ENCODE results near the gene ZCCHC8.
"Not testable (repeated sequence)": the region's sequence is repeated elsewhere in the genome, so short reads cannot be mapped to it uniquely, and the experiment has no call there.

Gene ZCCHC8

DNA sequence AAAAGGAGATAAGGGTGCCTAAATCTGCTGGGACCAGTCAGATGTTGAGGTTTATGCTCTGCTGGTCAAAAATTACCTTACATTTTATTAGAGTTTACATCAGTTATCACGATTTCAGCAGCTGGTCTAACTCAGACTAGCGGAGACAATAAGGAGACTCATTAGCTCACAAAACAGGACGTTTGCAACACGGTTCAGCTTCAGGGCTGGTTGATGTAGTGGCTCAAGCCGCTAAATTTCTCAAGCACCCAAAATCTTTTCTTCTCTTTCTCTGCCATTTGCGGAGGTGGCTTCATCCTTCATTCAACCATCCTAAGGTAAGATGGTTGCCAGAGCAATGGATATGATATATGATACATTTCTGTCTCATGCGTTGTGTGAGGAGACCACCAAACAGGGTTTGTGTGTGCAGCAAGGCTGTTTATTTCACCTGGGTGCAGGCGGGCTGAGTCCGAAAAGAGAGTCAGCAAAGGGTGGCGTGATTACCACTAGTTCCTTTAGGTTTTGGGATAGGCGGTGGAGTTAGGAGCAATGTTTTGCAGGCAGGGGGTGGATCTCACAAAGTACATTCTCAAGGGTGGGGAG lies 47.9 kb downstream of the ZCCHC8 start:
- Mint-ChIP-seq H3K4me1 (ENCODE audit: low read depth) (peaks cover 20% of the 10 kb centered on the region), H3K36me3 (ENCODE audit: low read depth) (peaks cover 5% of the 10 kb centered on the region), H3K27ac (no peak overlapping the region), H3K9me3 (no peaks in the 10 kb centered on the region), H3K4me3 (no peak overlapping the region), H3K27me3 (no peaks in the 10 kb centered on the region)
- intact Hi-C loops (cut with micrococcal nuclease): no loop called here

- no peaks in the 10 kb centered on the region for H3K27me3 Mint-ChIP-seq
- no peaks in the 10 kb centered on the region for H3K9me3 Mint-ChIP-seq
- peaks cover 5% of the 10 kb centered on the region for H3K36me3 Mint-ChIP-seq (ENCODE audit: low read depth)
- peaks cover 16% of the 10 kb centered on the region for H3K4me1 Mint-ChIP-seq (ENCODE audit: low read depth)
- no peak overlapping the region for H3K27ac Mint-ChIP-seq
- intact Hi-C loops (cut with micrococcal nuclease): no loop called here
- H3K4me3 Mint-ChIP-seq: no peak overlapping the region
Measured at GRCh38 chr12:122449317-122449716, 51.4 kb downstream of the ZCCHC8 start.

DNA sequence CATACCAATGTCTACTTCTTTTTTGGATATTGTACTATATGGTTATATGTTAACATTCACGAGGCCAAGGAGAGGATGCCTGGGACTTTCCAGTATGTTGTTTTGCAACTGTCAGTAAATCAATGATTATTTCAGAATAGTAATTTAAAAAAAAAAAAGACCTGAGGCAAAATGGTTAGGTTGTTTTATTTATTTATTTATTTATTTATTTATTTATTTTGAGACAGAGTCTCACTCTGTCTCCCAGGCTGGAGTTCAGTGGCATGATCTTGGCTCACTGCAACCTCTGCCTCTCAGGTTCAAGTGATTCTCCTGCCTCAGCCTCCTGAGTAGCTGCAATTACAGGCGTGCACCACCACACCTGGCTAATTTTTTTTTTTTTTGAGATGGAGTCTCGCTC lies 52.9 kb downstream of the ZCCHC8 start:
- H3K27me3 Mint-ChIP-seq; H3K36me3 Mint-ChIP-seq (ENCODE audit: low read depth); H3K27ac Mint-ChIP-seq; H3K9me3 Mint-ChIP-seq; H3K4me3 Mint-ChIP-seq; intact Hi-C loops (cut with micrococcal nuclease); H3K4me1 Mint-ChIP-seq (ENCODE audit: low read depth): not testable (repeated sequence)

DNA sequence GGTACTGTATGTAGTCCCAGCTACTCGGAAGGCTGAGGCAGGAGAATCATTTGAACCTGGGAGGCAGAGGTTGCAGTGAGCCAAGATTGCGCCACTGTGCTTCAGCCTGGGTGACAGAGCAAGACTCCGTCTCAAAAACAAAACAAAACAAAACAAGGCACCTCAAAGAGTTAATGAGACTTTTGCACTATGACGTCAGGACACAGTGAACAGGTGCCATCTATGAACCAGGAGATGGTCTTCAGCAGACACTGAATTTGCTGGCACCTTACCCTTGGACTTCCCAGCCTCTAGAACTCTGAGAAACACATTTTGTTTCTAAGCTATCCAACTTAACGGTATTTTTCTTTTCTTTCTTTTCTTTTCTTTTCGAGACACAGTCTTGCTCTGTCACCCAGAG lies 54.3 kb downstream of the ZCCHC8 start:
- H3K36me3 Mint-ChIP-seq (ENCODE audit: low read depth); intact Hi-C loops (cut with micrococcal nuclease); H3K4me1 Mint-ChIP-seq (ENCODE audit: low read depth); H3K27ac Mint-ChIP-seq; H3K27me3 Mint-ChIP-seq; H3K4me3 Mint-ChIP-seq; H3K9me3 Mint-ChIP-seq: not testable (repeated sequence)

- H3K4me3 Mint-ChIP-seq; H3K9me3 Mint-ChIP-seq; H3K27ac Mint-ChIP-seq; H3K27me3 Mint-ChIP-seq; H3K36me3 Mint-ChIP-seq (ENCODE audit: low read depth); H3K4me1 Mint-ChIP-seq (ENCODE audit: low read depth); intact Hi-C loops (cut with micrococcal nuclease): not testable (repeated sequence)
Measured at GRCh38 chr12:122444071-122444470, 56.7 kb downstream of the ZCCHC8 start.

GRCh38 chr12:122438822-122439221 lies 61.9 kb downstream of the ZCCHC8 start:
- intact Hi-C loops (cut with micrococcal nuclease); H3K27me3 Mint-ChIP-seq; H3K36me3 Mint-ChIP-seq (ENCODE audit: low read depth); H3K27ac Mint-ChIP-seq; H3K4me3 Mint-ChIP-seq; H3K4me1 Mint-ChIP-seq (ENCODE audit: low read depth); H3K9me3 Mint-ChIP-seq: not testable (repeated sequence)

DNA sequence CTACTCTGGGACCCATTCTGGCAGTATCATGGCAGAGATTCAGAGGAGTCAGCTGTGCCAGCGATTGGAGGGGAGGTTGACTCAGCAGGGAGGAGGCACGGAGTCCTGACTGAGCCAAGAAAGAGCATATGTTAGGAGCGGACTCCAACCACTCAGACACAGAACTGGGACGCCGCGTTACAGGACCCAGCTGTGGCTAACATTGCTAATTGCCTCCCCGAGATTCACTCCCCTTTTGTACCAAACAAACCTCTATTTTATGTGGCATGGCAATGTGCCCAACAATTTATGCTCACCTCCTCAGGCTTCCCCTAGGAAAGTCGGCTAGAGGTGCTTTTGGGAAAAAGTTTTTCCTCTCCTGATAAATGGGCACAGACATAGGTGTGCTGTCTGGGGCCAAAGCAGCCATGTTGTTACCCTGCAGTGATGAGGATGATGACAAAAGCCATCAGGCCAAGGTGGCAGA lies 63.0 kb downstream of the ZCCHC8 start:
- intact Hi-C loops (cut with micrococcal nuclease): no loop called here
- Mint-ChIP-seq H3K27me3 (peaks cover 1% of the 10 kb centered on the region), H3K4me1 (ENCODE audit: low read depth) (no peaks in the 10 kb centered on the region), H3K36me3 (ENCODE audit: low read depth) (no peaks in the 10 kb centered on the region), H3K27ac (no peak overlapping the region), H3K9me3 (no peaks in the 10 kb centered on the region), H3K4me3 (no peak overlapping the region)

- no peak overlapping the region for H3K4me3 Mint-ChIP-seq
- intact Hi-C loops (cut with micrococcal nuclease): no loop called here
- H3K36me3 Mint-ChIP-seq (ENCODE audit: low read depth): no peaks in the 10 kb centered on the region
- no peaks in the 10 kb centered on the region for H3K9me3 Mint-ChIP-seq
- peaks cover 1% of the 10 kb centered on the region for H3K27me3 Mint-ChIP-seq
- no peak overlapping the region for H3K27ac Mint-ChIP-seq
- no peaks in the 10 kb centered on the region for H3K4me1 Mint-ChIP-seq (ENCODE audit: low read depth)
Measured at GRCh38 chr12:122435186-122435585, 65.5 kb downstream of the ZCCHC8 start.

DNA sequence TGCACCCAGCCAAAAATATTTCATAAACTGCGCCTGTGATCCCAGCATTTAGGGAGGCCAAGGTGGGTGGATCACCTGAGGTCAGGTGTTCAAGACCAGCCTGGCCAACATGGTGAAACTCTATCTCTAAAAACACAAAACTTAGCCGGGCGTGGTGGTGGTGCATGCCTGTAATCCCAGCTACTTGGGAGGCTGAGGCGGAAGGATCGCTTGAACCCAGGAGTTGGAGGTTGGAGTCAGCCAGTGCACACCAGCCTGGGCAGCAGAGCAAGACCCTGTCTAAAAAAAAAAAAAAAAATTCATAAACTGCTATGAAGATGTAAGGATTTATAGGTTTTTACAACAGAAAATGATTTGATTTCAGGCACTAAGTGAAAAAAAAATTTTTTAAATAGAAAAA lies 71.7 kb downstream of the ZCCHC8 start:
- H3K27me3 Mint-ChIP-seq; H3K4me3 Mint-ChIP-seq; H3K27ac Mint-ChIP-seq; H3K4me1 Mint-ChIP-seq (ENCODE audit: low read depth); H3K9me3 Mint-ChIP-seq; H3K36me3 Mint-ChIP-seq (ENCODE audit: low read depth); intact Hi-C loops (cut with micrococcal nuclease): not testable (repeated sequence)

GRCh38 chr12:122427403-122427802 lies 73.3 kb downstream of the ZCCHC8 start:
- Mint-ChIP-seq H3K27me3 (peaks cover 3% of the 10 kb centered on the region), H3K4me1 (ENCODE audit: low read depth) (peaks cover 12% of the 10 kb centered on the region), H3K27ac (no peak overlapping the region), H3K4me3 (no peak overlapping the region), H3K36me3 (ENCODE audit: low read depth) (no peaks in the 10 kb centered on the region), H3K9me3 (no peaks in the 10 kb centered on the region)
- intact Hi-C loops (cut with micrococcal nuclease): no loop called here

GRCh38 chr12:122423258-122424165 lies 77.2 kb downstream of the ZCCHC8 start:
- intact Hi-C loops (cut with micrococcal nuclease): loop anchor here (2.0 kb wide), 2 partner anchors 23 to 77 kb away; partner anchors contain the start of gene ZCCHC8
- peak overlapping the region; percentile 78 for H3K4me3 Mint-ChIP-seq
- H3K27me3 Mint-ChIP-seq: peaks cover 3% of the 10 kb centered on the region
- H3K27ac Mint-ChIP-seq: peak overlapping the region; percentile 76
- H3K4me1 Mint-ChIP-seq (ENCODE audit: low read depth): peaks cover 22% of the 10 kb centered on the region
- H3K9me3 Mint-ChIP-seq: no peaks in the 10 kb centered on the region
- H3K36me3 Mint-ChIP-seq (ENCODE audit: low read depth): peaks cover 6% of the 10 kb centered on the region

GRCh38 chr12:122422730-122423257 lies 77.9 kb downstream of the ZCCHC8 start:
- intact Hi-C loops (cut with micrococcal nuclease): loop anchor here (2.0 kb wide), 2 partner anchors 22 to 78 kb away; partner anchors contain the start of gene ZCCHC8
- peak overlapping the region; percentile 78 for H3K4me3 Mint-ChIP-seq
- peak overlapping the region; percentile 76 for H3K27ac Mint-ChIP-seq
- H3K9me3 Mint-ChIP-seq: no peaks in the 10 kb centered on the region
- H3K27me3 Mint-ChIP-seq: peaks cover 2% of the 10 kb centered on the region
- peaks cover 27% of the 10 kb centered on the region for H3K4me1 Mint-ChIP-seq (ENCODE audit: low read depth)
- H3K36me3 Mint-ChIP-seq (ENCODE audit: low read depth): peaks cover 10% of the 10 kb centered on the region

- Mint-ChIP-seq H3K4me1 (ENCODE audit: low read depth) (peaks cover 30% of the 10 kb centered on the region), H3K27ac (peak within 1 kb of the TSS; percentile 94), H3K4me3 (peak within 1 kb of the TSS; percentile 88), H3K36me3 (ENCODE audit: low read depth) (peaks cover 16% of the 10 kb centered on the region), H3K9me3 (no peaks in the 10 kb centered on the region), H3K27me3 (no peaks in the 10 kb centered on the region)
- intact Hi-C loops (cut with micrococcal nuclease): loop anchor here (2.0 kb wide), 2 partner anchors 21 to 79 kb away; partner anchors contain the start of gene ZCCHC8
Measured at GRCh38 chr12:122421821-122422729, 78.7 kb downstream of the ZCCHC8 start, which contains the start of gene CLIP1. TSS of gene CLIP1 (minus strand) at chr12:122422669. CDS start at chr12:122380452, 42,217 bp downstream.

All from dendritic cell treated with granulocyte-macrophage colony-stimulating factor and Interleukin-4, amounts not matched to agents 40 ng/mL and 50 ng/mL, for 4 days (primary cell).